ENCODE results near the gene TRIM33. TPM values are rescaled to one million over a fixed set of nuclear protein-coding genes. Genes with fewer than 3 reads are reported as not detected.
"Not testable (repeated sequence)": the region's sequence is repeated elsewhere in the genome, so short reads cannot be mapped to it uniquely, and the experiment has no call there.

The TRIM33 gene
- total RNA-seq, 1 experiment from 2014 or later, result 7.9 TPM

- in situ Hi-C loops (cut with HindIII; ENCODE audit: low pct_unique_long_range_greater_than_20kb, low sequenced_read_pairs), result no loop called here
- DNase-seq (ENCODE audit: low read depth), result no peak
Measured at GRCh38 chr1:114386129-114387009, 124.6 kb downstream of the TRIM33 start.

- in situ Hi-C loops (cut with HindIII; ENCODE audit: low pct_unique_long_range_greater_than_20kb, low sequenced_read_pairs), result no loop called here
- DNase-seq (ENCODE audit: low read depth), result no peak
Measured at GRCh38 chr1:114384922-114385321, 126.1 kb downstream of the TRIM33 start.

- in situ Hi-C loops (cut with HindIII; ENCODE audit: low pct_unique_long_range_greater_than_20kb, low sequenced_read_pairs), result no loop called here
- DNase-seq (ENCODE audit: low read depth), result no peak
Measured at GRCh38 chr1:114379987-114380386, 131.0 kb downstream of the TRIM33 start.

- in situ Hi-C loops (cut with HindIII; ENCODE audit: low pct_unique_long_range_greater_than_20kb, low sequenced_read_pairs), result no loop called here
- no peak for DNase-seq (ENCODE audit: low read depth)
Measured at GRCh38 chr1:114379358-114379757, 131.6 kb downstream of the TRIM33 start.

GRCh38 chr1:114377356-114377755 is 133.6 kb downstream of the TRIM33 start:
- in situ Hi-C loops (cut with HindIII; ENCODE audit: low pct_unique_long_range_greater_than_20kb, low sequenced_read_pairs), result no loop called here
- DNase-seq (ENCODE audit: low read depth), result no peak

GRCh38 chr1:114369930-114370329 is 141.1 kb downstream of the TRIM33 start:
- no peak for DNase-seq (ENCODE audit: low read depth)
- in situ Hi-C loops (cut with HindIII; ENCODE audit: low pct_unique_long_range_greater_than_20kb, low sequenced_read_pairs), result no loop called here

GRCh38 chr1:114369266-114369919 is 141.6 kb downstream of the TRIM33 start:
- in situ Hi-C loops (cut with HindIII; ENCODE audit: low pct_unique_long_range_greater_than_20kb, low sequenced_read_pairs), result not testable (repeated sequence)

GRCh38 chr1:114368560-114369255 is 142.3 kb downstream of the TRIM33 start:
- in situ Hi-C loops (cut with HindIII; ENCODE audit: low pct_unique_long_range_greater_than_20kb, low sequenced_read_pairs), result no loop called here
- no peak for DNase-seq (ENCODE audit: low read depth)

More at GRCh38 chr1:114369266-114369919, 141.6 kb downstream of the TRIM33 start:
- not testable (repeated sequence) for DNase-seq (ENCODE audit: low read depth)

GRCh38 chr1:114367810-114368209 is 143.2 kb downstream of the TRIM33 start:
- no peak for DNase-seq (ENCODE audit: low read depth)
- in situ Hi-C loops (cut with HindIII; ENCODE audit: low pct_unique_long_range_greater_than_20kb, low sequenced_read_pairs), result no loop called here

GRCh38 chr1:114363230-114363629 is 147.8 kb downstream of the TRIM33 start:
- DNase-seq (ENCODE audit: low read depth); in situ Hi-C loops (cut with HindIII; ENCODE audit: low pct_unique_long_range_greater_than_20kb, low sequenced_read_pairs): not testable (repeated sequence)

GRCh38 chr1:114359791-114360190 is 151.2 kb downstream of the TRIM33 start:
- in situ Hi-C loops (cut with HindIII; ENCODE audit: low pct_unique_long_range_greater_than_20kb, low sequenced_read_pairs), result no loop called here
- no peak for DNase-seq (ENCODE audit: low read depth)

- in situ Hi-C loops (cut with HindIII; ENCODE audit: low pct_unique_long_range_greater_than_20kb, low sequenced_read_pairs), result no loop called here
- DNase-seq (ENCODE audit: low read depth), result no peak
Measured at GRCh38 chr1:114355240-114355639, 155.8 kb downstream of the TRIM33 start.

GRCh38 chr1:114353262-114353661 is 157.7 kb downstream of the TRIM33 start:
- in situ Hi-C loops (cut with HindIII; ENCODE audit: low pct_unique_long_range_greater_than_20kb, low sequenced_read_pairs), result no loop called here
- no peak for DNase-seq (ENCODE audit: low read depth)

- DNase-seq (ENCODE audit: low read depth), result no peak
- in situ Hi-C loops (cut with HindIII; ENCODE audit: low pct_unique_long_range_greater_than_20kb, low sequenced_read_pairs), result no loop called here
Measured at GRCh38 chr1:114352797-114353196, 158.2 kb downstream of the TRIM33 start.

GRCh38 chr1:114350731-114351445 is 160.1 kb downstream of the TRIM33 start:
- in situ Hi-C loops (cut with HindIII; ENCODE audit: low pct_unique_long_range_greater_than_20kb, low sequenced_read_pairs), result no loop called here
- DNase-seq (ENCODE audit: low read depth), result no peak

- no peak for DNase-seq (ENCODE audit: low read depth)
- in situ Hi-C loops (cut with HindIII; ENCODE audit: low pct_unique_long_range_greater_than_20kb, low sequenced_read_pairs), result no loop called here
Measured at GRCh38 chr1:114349891-114350605, 161.0 kb downstream of the TRIM33 start.

- DNase-seq (ENCODE audit: low read depth), result no peak
- in situ Hi-C loops (cut with HindIII; ENCODE audit: low pct_unique_long_range_greater_than_20kb, low sequenced_read_pairs), result no loop called here
Measured at GRCh38 chr1:114347431-114348209, 163.4 kb downstream of the TRIM33 start.
